GM18511 (cell line): Measurements from ENCODE around the gene PRDM10.
"Not testable (repeated sequence)": the region's sequence is repeated elsewhere in the genome, so short reads cannot be mapped to it uniquely, and the experiment has no call there.

ENCODE experiments used
- ATAC-seq: cut with Tn5 transposase; IDR thresholded peaks from one replicate; pipeline ENCODE4 v1.9.1; 2021; ENCODE audit warnings: mild to moderate bottlenecking, moderate library complexity; ENCODE audit not compliant: unreplicated experiment

Gene PRDM10

DNA sequence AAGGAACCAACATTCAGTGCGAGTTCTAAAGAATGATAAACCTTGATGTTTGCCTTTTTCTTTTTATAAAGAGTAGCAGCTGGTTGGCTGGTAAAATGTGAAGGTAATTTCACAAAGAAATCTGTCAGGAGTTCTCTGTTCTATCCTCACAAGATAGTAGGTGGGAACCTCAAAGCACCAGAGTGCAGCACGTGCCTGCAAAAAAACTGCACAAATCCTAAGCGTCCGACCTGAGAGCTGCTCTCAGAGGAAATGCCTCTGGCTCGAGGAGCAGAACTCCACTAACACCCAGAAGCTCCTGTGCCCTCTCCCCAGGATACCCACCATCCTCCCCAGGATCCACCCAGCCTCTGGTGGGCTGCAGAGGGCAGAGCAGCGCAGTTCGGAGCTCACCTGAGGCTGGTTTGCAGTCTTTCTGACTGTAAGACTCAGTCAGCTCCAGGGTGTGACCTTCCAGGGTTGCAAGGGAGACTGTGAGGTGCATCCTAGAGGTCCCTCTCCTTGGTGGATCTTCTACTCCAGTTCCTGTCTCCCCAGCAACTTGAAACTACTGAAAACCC is 23.5 kb downstream of the PRDM10 start:
- no peak for ATAC-seq

DNA sequence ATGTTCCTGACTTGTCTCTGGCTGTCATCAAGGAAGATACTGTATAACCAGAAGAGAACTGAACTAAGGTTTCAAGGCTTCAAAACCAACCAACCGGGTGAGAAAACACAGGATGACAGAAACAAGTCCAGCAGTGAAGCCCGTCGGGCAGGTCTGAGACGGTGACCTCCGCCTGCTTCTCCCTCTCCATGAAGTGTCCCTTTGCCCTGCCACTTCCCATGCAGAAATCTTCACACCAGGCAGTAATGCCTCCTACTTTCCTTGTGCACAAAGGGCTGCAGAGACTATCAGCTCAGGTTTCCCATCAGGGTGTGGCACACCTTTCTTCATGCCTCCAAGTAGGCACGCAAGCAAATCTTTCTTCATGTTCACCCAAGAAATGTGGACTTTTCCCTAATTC is 24.2 kb downstream of the PRDM10 start:
- ATAC-seq = no peak

DNA sequence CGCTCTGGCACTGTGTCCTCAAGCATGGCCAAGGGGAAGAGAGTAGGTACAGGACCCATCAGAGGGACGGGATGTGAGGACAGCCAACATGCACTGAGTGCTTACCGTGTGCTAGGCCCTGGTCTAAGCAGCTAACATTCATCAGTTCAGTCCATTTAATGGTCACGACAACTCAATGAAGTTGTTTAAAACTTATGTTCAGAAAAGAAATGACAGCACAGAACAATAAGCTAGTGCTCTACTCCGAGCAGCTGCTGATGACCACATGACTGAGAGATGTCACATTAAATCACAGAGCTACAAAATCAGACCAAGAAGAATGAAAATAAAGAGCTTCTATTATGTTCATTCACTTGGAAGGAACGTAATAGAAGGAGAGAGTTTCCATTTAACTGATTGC is 26.3 kb downstream of the PRDM10 start:
- ATAC-seq = no peak

- no peak for ATAC-seq
These were observed 27.1 kb downstream of the PRDM10 start for GRCh38 chr11:129975543-129975942.

DNA sequence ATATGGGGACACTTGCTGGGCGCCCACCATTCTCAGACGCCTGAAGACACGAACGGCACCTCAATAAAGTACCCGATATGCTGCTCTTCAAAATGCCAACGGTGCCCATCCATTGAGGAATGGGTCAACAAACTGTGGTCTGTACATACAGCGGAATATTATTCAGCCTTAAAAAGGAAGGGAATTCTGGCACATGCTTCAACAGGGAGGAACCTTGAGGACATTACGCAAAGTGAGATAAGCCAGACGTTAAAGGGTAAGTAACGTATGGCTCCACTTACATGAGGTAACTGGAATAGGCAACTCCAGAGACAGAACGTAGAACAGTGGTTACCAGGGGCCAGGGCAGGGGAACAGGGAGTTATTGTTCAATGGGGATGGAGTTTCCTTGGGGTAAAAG is 28.0 kb downstream of the PRDM10 start:
- no peak for ATAC-seq

- ATAC-seq = no peak
These were observed 28.4 kb downstream of the PRDM10 start for GRCh38 chr11:129974237-129974636.

GRCh38 chr11:129973809-129974208 is 28.8 kb downstream of the PRDM10 start:
- no peak for ATAC-seq

- peak; percentile 98 for ATAC-seq
These were observed 29.6 kb downstream of the PRDM10 start for GRCh38 chr11:129973068-129973467.

GRCh38 chr11:129972611-129973010 is 30.0 kb downstream of the PRDM10 start:
- ATAC-seq = no peak

GRCh38 chr11:129971856-129972255 is 30.8 kb downstream of the PRDM10 start:
- not testable (repeated sequence) for ATAC-seq

- ATAC-seq = no peak
These were observed 32.7 kb downstream of the PRDM10 start for GRCh38 chr11:129969920-129970319.

DNA sequence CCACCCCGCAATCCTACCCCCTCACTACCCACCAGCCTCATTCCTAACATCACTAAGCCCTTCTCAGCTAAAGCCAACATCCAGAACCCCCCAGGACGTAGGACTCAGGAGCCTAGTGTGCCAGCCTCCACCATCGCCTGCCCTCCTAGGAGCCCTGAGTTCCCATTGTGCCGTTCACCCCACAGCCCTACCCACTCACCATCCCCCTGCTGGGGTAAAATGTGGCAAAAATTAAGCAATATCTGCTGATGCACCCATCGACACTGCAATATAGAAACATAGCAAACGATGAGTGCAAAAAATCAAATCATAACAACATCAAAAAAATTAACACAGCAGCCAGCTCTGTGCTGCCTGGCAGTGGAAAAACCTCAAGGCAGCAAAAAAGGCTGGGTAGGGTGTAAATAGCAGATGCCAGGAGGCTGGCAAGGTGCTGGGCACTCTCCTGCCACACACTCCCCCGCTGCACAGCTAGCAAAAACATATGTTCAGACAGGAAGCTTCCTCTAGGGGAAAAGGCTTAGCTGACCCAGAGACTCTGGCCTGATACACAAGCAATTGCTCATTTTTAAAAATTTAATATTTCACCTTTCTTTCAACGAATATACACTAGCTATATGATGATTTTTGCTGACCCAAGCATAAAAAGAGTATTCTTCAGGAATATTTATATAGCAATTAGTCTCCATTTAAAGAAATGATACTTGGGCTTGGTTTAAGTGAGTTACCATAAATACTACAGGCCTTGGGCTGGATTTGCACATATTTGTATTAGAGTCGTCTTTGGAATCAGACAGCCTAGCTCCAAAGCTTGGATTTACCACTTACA is 33.8 kb downstream of the PRDM10 start:
- no peak for ATAC-seq

- no peak for ATAC-seq
These were observed 34.6 kb downstream of the PRDM10 start for GRCh38 chr11:129967996-129968395.

- no peak for ATAC-seq
These were observed 37.4 kb downstream of the PRDM10 start for GRCh38 chr11:129965248-129965647.

DNA sequence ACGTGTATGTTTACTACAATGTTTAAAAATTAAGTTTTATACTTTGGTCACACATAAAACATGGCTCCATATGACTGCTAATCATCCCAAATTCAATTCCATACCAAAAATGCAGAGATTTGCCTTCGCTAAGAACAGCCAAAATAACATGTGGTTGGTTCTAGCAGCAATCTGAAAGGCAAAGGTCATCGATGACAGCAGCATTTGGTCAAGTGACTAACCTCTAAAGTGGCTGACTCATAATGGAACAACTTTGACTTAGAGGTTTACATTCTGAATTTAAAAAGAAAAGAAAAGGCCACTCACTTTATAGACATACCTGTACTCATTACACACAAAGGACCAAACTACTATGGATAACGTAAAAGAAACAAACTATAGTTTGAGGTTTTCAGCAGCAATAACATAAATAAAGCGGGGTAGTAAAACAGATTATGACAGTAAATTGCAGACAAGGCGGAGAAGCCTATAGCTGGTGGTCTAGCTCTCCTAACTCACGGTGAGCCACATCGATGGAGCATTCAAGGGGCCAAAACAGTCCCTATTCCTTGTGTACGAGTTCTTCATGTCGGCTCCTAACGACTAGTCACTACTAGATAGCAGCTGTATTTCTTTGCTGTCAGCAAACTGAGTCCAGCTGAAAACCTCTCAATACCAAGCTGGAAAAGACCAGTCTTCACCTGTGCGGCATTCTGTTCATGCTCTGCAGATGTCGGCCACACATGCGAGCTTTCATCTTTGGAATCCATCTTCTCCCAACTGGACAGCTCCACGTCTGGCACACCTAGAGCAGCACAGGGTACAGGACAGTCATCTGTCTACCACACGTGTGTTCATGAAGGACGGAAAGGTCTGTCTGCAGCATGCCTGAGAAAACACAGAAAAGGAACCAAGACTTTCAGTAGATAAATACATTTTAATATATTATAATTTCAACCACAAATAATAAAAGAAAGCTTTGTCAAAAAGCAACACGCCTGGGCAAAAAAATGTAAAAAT is 42.1 kb downstream of the PRDM10 start:
- ATAC-seq = peak; percentile 98

- ATAC-seq = no peak
These were observed 42.9 kb downstream of the PRDM10 start for GRCh38 chr11:129959687-129960086.

DNA sequence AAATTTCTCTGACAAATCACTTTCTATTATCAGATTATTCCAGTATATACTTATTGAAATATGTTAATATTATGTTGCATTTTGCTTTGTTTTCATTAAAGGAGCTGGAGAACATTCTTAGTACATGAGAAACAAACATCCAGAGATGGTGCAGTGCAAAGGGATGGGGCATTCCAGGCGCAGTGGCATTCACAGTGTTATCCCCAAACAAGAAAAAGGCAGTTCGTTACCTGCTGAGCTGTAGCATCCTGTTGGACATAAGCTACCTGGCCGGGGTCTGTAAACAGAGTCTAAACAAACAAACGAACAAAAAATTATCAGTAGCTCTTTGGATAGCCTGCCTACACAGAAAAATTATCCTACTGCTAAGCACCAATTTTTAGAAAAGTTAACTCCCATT is 47.4 kb downstream of the PRDM10 start:
- no peak for ATAC-seq

DNA sequence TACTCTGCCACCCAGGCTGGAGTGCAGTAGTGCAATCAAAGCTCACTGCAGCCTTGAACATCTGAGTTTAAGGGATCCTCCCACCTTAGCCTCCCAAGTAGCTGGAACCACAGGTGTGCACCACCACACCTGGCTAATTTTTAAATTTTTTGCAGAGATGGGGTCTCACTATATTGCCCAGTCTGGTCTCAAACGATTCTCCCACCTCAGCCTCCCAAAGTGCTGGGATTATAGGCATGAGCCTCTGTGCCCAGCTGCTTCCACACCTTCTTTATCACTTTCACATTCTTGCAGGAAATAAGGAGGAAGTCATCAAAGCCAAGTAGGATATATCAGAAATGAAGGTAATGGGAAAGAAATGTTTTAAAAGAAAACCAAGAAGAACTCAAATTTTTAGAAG is 47.9 kb downstream of the PRDM10 start:
- ATAC-seq = not testable (repeated sequence)

DNA sequence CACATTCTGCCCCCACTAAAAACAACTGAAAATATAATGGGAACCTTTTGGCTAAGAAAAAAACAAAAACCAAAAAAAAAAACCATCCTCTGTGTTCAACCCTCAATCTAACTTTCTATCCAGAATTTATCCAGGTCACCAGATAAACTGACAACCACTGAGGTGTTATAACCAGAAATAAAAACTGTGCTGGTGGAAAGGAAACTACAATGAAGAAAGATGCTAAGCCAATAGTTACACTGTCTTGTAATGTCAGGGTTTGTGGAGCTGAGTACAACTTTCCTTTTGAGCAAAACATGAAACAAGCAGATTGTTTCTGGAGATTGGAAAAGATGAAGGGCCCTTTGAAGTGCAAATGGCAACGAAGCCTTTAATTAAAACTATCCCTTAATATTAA is 50.8 kb downstream of the PRDM10 start:
- ATAC-seq = no peak

GRCh38 chr11:129951201-129951865 is 51.3 kb downstream of the PRDM10 start:
- no peak for ATAC-seq
